HG03135 (cell line): ENCODE results near the gene RIPOR3.
"Not testable (repeated sequence)": the region's sequence is repeated elsewhere in the genome, so short reads cannot be mapped to it uniquely, and the experiment has no call there.

Experiments
- ATAC-seq: cut with Tn5 transposase; IDR thresholded peaks from one replicate; pipeline ENCODE4 v1.9.1; 2021; ENCODE audit warnings: mild to moderate bottlenecking, moderate library complexity; ENCODE audit not compliant: unreplicated experiment

Gene RIPOR3

GRCh38 chr20:50635014-50635557 lies 56.3 kb downstream of the RIPOR3 start:
- no peak for ATAC-seq

DNA sequence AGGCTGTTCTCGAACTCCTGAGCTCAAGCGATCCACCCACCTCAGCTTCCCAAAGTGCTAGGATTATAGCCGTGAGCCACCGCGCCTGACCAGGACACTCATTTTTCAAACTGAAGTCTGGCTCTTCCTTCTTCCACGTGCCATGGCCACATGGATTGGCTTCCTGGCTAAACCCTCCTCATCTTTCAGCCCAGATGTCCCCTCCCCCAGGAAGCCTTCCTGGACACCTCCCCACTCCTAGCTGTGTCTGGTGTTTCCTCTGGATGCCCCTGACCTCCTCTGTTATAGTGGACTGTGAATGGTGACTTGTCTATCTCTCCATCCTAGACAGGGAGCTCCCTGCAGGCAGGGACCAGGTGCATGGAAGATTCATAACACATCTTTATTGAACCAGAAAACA lies 57.2 kb downstream of the RIPOR3 start:
- no peak for ATAC-seq

GRCh38 chr20:50633361-50633760 lies 58.0 kb downstream of the RIPOR3 start:
- ATAC-seq, result no peak

- no peak for ATAC-seq
Measured at GRCh38 chr20:50632701-50633100, 58.6 kb downstream of the RIPOR3 start.

- no peak for ATAC-seq
Measured at GRCh38 chr20:50632236-50632635, 59.1 kb downstream of the RIPOR3 start.

GRCh38 chr20:50630578-50631263 lies 60.6 kb downstream of the RIPOR3 start:
- no peak for ATAC-seq

DNA sequence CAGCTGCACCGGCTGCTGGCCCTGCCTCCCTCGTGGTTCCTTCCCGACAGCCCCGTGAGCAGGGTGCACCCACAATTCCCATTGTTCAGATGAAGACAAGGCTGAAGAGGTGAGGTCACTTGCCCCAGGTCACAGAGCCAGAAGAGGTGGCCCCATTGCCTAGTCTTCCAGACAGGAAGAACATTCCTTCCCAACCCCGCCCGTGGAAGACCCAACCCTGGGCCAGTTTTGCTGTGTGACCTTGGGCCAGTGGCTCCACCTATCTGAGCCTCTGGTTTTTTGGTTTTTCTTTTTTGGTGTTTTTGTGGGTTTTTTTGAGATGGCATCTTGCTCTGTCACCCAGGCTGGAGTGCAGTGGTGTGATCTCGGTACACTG lies 61.7 kb downstream of the RIPOR3 start:
- no peak for ATAC-seq

GRCh38 chr20:50628853-50629669 lies 62.3 kb downstream of the RIPOR3 start:
- no peak for ATAC-seq

DNA sequence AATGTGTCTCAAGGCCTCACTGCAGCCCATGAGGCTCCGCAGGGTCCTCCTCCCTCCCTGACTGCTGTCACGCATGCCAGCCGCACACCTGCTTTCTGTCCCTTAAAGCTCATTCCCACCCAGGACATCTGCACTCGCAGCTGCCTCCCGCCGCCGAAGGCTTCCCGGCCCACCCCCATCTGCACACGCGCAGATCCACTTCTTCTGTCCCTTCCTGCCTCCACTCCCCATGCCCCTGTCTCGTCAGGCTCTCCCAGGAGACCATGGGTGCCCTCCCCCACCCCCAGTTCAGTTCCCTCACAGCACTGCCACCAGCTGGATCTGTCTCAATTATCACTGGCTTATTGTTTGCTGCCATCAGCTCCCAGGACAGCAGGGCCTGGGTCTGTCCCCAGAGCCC lies 63.0 kb downstream of the RIPOR3 start:
- ATAC-seq, result no peak

GRCh38 chr20:50627747-50628146 lies 63.6 kb downstream of the RIPOR3 start:
- ATAC-seq, result no peak

DNA sequence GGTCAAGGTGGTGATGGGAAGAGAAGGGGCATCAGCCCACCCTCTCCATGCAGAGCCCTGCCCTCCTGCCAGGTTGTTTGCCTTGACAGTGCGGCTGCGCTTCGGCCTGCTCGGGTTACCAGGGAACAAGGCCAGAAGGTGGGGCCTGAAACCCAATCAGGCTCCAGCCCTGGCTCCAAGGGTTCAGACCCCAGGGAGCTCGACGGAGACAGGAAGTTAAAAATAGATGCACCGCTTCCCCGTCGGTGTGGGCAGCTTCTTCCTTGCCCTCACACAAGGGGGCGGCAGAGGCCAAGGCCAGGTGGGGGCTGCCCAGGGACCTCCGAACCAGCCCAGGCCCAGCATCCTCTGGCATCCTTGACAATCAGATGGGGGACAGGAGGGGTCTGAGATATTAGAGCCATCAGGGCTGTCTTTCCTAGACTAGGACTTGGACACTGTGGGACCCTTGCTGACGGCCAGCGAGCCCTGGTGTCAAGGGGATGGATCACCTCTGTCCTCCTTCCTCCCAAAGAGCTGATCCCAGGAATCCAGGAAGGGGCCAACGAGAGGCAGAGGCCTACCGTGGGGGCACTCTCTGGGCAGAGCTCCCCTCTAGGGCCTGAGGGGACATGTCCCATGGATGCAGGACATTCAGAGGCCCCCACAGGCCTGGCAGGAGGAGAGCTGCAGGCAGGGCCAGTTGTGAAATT lies 65.2 kb downstream of the RIPOR3 start:
- ATAC-seq, result no peak

GRCh38 chr20:50624351-50625016 lies 66.9 kb downstream of the RIPOR3 start:
- no peak for ATAC-seq

- ATAC-seq, result no peak
Measured at GRCh38 chr20:50621068-50621665, 70.2 kb downstream of the RIPOR3 start.

DNA sequence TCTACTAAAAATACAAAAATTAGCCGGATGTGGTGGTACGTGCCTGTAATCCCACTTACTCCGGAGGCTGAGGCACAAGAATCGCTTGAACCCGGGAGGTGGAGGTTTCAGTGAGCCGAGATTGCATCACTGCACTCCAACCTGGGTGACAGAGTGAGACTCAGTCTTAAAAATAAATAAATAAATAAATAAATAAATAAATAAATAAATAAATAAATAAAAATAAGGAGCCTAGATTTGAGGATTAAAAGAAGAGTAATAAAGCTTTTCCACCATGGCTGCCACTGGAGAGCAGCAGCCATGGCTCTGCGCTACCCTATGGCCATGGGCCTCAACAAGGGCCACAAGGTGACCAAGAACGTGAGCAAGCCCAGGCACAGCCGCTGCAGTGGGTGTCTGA lies 70.9 kb downstream of the RIPOR3 start:
- ATAC-seq, result not testable (repeated sequence)

DNA sequence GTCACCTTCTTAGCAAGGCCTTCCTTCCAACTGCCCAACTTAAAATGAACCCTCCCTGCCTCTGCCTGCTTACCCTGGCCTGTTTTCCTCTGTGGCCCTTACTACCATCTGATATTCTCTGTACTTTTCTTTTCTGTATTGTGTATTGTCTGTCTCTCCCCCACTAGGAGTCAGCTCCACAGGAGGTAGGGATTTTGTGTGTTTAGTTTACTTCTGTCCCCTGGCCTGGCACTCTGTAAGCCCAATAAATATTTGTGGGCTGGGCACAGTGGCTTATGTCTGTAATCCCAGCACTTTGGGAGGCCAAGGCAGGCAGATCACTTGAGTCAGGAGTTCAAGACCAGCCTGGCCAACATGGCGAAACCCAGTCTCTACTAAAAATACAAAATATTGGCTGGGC lies 72.8 kb downstream of the RIPOR3 start:
- ATAC-seq, result no peak

DNA sequence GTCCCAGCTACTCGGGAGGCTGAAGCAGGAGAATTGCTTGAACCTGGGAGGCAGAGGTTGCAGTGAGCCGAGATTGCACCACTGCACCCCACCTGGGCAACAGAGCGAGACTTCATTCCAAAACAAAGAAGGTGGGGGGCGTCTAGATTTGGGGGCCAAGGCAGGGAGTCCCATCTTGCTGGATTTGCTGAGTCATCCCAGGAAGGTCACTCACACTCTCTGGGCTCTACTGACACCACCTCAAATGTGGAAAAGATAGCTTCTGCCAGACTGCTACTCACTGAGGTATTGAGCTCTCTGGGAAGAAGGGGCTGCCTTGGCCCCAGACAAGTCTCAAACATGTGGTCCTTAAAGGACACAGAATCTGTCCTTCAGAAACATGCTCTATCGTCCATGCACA lies 74.3 kb downstream of the RIPOR3 start:
- no peak for ATAC-seq

DNA sequence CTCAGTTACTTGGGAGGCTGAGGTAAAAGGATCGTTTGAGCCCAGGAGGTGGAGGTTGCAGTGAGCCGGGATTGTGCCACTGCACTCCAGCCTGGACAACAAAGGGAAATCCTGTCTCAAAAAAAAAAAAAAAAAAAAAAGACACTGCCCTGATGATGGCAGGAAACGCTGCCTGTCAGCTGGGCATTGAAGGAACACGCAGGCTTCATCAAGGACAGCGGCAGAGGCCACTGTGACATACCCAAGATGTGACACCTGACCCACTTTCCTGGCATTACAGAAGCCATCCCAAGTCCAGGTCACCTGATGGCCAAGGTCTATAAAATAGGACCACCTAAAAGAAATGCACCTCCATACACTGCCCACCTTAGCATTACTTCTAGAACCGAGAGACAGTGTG lies 75.9 kb downstream of the RIPOR3 start:
- no peak for ATAC-seq

GRCh38 chr20:50613438-50614169 lies 77.7 kb downstream of the RIPOR3 start:
- no peak for ATAC-seq

DNA sequence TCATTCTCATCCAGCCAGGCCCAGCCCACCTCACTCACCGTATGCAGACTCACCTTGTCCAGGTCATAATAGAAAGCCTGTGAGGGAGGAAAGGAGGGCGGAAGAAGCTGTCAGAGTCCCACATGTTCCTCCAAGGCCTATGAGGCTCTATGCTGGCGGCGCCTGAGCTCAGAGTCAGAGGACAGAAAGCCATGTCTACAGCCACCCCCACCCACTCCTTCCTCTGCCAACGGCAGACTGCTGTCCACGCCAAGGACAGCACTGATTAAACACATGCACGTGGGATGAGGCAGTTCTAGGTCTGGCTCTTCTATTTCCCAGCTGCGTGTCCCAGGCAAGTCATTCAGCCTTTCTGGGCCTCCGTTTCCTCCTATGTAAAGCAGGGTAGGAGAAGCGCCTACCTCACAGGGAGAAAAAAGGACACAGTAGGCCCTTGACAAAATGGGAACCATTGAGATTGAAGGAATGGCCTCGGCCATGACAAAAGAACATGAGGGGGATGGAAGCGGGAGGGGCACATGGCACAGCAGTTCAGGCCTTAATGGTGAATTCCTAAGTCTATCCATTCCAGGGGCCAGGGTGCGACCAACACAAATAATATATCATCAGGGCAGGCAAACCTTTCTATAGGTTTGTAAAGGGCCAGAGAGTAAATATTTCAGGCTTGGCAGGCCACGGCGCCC lies 80.1 kb downstream of the RIPOR3 start:
- no peak for ATAC-seq
